ENCODE data around the gene PHIP. TPM values are rescaled to one million over a fixed set of nuclear protein-coding genes. Genes with fewer than 3 reads are reported as not detected.

The PHIP gene
- total and polyA plus RNA-seq, 2 experiments from 2014 or later: 48.0 to 65.4 TPM

DNA sequence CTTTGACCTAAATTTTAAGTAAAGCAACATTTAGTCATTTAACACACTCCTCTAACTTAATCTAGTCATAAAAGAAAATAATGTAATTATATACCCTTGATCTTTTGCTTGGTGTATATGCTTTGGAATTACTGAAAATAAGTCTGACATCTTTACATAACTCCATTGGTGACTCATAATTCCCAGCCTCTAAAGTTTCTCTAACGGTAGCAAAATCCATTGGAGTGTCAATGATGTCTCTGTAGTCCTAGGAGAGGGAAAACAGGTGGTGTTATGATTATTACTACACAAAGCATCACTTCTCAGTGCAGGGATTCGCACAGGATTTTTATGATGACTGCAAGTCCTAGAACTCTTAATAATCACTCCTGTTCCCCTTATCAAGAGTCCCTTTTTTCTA, 130.5 kb downstream of the PHIP start:
- H3K4me3 ChIP-seq: no peak overlapping the region
- no peak overlapping the region for H3K4me3 Mint-ChIP-seq
- no peak overlapping the region for H3K27ac ChIP-seq (ENCODE audit: low read depth)
- no peaks in the 10 kb centered on the region for H3K4me1 Mint-ChIP-seq
- H3K4me2 ChIP-seq: no peak overlapping the region
- peaks cover 9% of the 10 kb centered on the region for H3K27me3 Mint-ChIP-seq (ENCODE audit: insufficient read depth, low read depth, poor library complexity)
- DNase-seq (ENCODE audit: low spot score) (no peak), ATAC-seq (no peak)
- no peaks in the 10 kb centered on the region for H3K79me2 ChIP-seq (replicated peaks; ENCODE audit: insufficient read depth)
- peaks cover 63% of the 10 kb centered on the region for H3K36me3 ChIP-seq (ENCODE audit: insufficient read depth)
- no peaks in the 10 kb centered on the region for H3K27me3 ChIP-seq (ENCODE audit: insufficient read depth)
- H3K9me2 ChIP-seq (ENCODE audit: insufficient read depth): no peaks in the 10 kb centered on the region
- no peaks in the 10 kb centered on the region for H3K4me1 ChIP-seq (ENCODE audit: insufficient read depth)
- no peaks in the 10 kb centered on the region for H4K20me1 ChIP-seq (replicated peaks; ENCODE audit: insufficient read depth)
- H3F3A ChIP-seq (replicated peaks; ENCODE audit: low read depth): no peaks in the 10 kb centered on the region
- no peak overlapping the region for H3K27ac Mint-ChIP-seq
- H2AFZ ChIP-seq: no peak overlapping the region
- no peak for TF ChIP-seq NANOG (IDR thresholded peaks at IDR 0.05; ENCODE audit: borderline replicate concordance)
- TF ChIP-seq, protein P1, sequence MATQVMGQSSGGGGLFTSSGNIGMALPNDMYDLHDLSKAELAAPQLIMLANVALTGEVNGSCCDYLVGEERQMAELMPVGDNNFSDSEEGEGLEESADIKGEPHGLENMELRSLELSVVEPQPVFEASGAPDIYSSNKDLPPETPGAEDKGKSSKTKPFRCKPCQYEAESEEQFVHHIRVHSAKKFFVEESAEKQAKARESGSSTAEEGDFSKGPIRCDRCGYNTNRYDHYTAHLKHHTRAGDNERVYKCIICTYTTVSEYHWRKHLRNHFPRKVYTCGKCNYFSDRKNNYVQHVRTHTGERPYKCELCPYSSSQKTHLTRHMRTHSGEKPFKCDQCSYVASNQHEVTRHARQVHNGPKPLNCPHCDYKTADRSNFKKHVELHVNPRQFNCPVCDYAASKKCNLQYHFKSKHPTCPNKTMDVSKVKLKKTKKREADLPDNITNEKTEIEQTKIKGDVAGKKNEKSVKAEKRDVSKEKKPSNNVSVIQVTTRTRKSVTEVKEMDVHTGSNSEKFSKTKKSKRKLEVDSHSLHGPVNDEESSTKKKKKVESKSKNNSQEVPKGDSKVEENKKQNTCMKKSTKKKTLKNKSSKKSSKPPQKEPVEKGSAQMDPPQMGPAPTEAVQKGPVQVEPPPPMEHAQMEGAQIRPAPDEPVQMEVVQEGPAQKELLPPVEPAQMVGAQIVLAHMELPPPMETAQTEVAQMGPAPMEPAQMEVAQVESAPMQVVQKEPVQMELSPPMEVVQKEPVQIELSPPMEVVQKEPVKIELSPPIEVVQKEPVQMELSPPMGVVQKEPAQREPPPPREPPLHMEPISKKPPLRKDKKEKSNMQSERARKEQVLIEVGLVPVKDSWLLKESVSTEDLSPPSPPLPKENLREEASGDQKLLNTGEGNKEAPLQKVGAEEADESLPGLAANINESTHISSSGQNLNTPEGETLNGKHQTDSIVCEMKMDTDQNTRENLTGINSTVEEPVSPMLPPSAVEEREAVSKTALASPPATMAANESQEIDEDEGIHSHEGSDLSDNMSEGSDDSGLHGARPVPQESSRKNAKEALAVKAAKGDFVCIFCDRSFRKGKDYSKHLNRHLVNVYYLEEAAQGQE (IDR thresholded peaks at IDR 0.05; ENCODE audit: unreplicated experiment): no peak
- TF ChIP-seq, protein P2, sequence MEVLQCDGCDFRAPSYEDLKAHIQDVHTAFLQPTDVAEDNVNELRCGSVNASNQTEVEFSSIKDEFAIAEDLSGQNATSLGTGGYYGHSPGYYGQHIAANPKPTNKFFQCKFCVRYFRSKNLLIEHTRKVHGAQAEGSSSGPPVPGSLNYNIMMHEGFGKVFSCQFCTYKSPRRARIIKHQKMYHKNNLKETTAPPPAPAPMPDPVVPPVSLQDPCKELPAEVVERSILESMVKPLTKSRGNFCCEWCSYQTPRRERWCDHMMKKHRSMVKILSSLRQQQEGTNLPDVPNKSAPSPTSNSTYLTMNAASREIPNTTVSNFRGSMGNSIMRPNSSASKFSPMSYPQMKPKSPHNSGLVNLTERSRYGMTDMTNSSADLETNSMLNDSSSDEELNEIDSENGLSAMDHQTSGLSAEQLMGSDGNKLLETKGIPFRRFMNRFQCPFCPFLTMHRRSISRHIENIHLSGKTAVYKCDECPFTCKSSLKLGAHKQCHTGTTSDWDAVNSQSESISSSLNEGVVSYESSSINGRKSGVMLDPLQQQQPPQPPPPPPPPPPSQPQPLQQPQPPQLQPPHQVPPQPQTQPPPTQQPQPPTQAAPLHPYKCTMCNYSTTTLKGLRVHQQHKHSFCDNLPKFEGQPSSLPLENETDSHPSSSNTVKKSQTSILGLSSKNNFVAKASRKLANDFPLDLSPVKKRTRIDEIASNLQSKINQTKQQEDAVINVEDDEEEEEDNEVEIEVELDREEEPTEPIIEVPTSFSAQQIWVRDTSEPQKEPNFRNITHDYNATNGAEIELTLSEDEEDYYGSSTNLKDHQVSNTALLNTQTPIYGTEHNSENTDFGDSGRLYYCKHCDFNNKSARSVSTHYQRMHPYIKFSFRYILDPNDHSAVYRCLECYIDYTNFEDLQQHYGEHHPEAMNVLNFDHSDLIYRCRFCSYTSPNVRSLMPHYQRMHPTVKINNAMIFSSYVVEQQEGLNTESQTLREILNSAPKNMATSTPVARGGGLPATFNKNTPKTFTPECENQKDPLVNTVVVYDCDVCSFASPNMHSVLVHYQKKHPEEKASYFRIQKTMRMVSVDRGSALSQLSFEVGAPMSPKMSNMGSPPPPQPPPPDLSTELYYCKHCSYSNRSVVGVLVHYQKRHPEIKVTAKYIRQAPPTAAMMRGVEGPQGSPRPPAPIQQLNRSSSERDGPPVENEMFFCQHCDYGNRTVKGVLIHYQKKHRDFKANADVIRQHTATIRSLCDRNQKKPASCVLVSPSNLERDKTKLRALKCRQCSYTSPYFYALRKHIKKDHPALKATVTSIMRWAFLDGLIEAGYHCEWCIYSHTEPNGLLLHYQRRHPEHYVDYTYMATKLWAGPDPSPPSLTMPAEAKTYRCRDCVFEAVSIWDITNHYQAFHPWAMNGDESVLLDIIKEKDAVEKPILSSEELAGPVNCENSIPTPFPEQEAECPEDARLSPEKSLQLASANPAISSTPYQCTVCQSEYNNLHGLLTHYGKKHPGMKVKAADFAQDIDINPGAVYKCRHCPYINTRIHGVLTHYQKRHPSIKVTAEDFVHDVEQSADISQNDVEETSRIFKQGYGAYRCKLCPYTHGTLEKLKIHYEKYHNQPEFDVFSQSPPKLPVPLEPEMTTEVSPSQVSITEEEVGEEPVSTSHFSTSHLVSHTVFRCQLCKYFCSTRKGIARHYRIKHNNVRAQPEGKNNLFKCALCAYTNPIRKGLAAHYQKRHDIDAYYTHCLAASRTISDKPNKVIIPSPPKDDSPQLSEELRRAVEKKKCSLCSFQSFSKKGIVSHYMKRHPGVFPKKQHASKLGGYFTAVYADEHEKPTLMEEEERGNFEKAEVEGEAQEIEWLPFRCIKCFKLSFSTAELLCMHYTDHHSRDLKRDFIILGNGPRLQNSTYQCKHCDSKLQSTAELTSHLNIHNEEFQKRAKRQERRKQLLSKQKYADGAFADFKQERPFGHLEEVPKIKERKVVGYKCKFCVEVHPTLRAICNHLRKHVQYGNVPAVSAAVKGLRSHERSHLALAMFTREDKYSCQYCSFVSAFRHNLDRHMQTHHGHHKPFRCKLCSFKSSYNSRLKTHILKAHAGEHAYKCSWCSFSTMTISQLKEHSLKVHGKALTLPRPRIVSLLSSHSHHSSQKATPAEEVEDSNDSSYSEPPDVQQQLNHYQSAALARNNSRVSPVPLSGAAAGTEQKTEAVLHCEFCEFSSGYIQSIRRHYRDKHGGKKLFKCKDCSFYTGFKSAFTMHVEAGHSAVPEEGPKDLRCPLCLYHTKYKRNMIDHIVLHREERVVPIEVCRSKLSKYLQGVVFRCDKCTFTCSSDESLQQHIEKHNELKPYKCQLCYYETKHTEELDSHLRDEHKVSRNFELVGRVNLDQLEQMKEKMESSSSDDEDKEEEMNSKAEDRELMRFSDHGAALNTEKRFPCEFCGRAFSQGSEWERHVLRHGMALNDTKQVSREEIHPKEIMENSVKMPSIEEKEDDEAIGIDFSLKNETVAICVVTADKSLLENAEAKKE (CRISPR knock-in tag; IDR thresholded peaks at IDR 0.05): no peak
- no peak for TF ChIP-seq STAT1 (IDR thresholded peaks at IDR 0.05; ENCODE audit: unreplicated experiment)
- peaks cover 24% of the 10 kb centered on the region for H3K9me3 Mint-ChIP-seq
- H3K36me3 Mint-ChIP-seq (ENCODE audit: low read depth): peaks cover 87% of the 10 kb centered on the region
